HEK293T (cell line): ENCODE results near the gene CIDEA.
"Not testable (repeated sequence)": the region's sequence is repeated elsewhere in the genome, so short reads cannot be mapped to it uniquely, and the experiment has no call there.

ENCODE experiments used
- CTCF ChIA-PET: fragments of 350-600 bp; formaldehyde crosslinking; extraction: SDS; loops from one replicate; lab custom pipeline; 2021; ENCODE audit warnings: antibody characterized with exemption, inconsistent platforms; lab: Yijun Ruan, JAX
- POLR2A ChIA-PET: fragments of 350-600 bp; formaldehyde crosslinking; extraction: SDS; loops from one replicate; lab custom pipeline; 2020; ENCODE audit warnings: antibody characterized with exemption, inconsistent platforms; lab: Yijun Ruan, JAX
- DNase-seq: peaks from one replicate; pipeline ENCODE4 v3.0.0; 2012; ENCODE audit warnings: mixed read lengths; ENCODE audit errors: extremely low spot score
- ARNT ChIP-seq: fragments of 450-650 bp; IDR thresholded peaks from 2 replicates; pipeline ENCODE4 v1.6.1; 2017; ENCODE audit warnings: mild to moderate bottlenecking
- BHLHE40 ChIP-seq: fragments of 450-650 bp; IDR thresholded peaks from 2 replicates; pipeline ENCODE4 v1.6.1; 2016; ENCODE audit warnings: mild to moderate bottlenecking, moderate library complexity, borderline replicate concordance
- CTBP1 ChIP-seq: fragments of 450-650 bp; IDR thresholded peaks from 2 replicates; pipeline ENCODE4 v1.6.1; 2016; ENCODE audit warnings: borderline replicate concordance
- ELF4 ChIP-seq: fragments of 450-650 bp; IDR thresholded peaks from 2 replicates; pipeline ENCODE4 v1.6.1; 2017; ENCODE audit warnings: antibody characterized with exemption
- FOXA1 ChIP-seq: fragments of 450-650 bp; IDR thresholded peaks from 2 replicates; pipeline ENCODE4 v1.6.1; 2016; ENCODE audit warnings: mild to moderate bottlenecking
- FOXK2 ChIP-seq: fragments of 450-650 bp; IDR thresholded peaks from 2 replicates; pipeline ENCODE4 v1.6.1; 2016; ENCODE audit warnings: mild to moderate bottlenecking
- FOXM1 ChIP-seq: fragments of 450-650 bp; IDR thresholded peaks from 2 replicates; pipeline ENCODE4 v1.6.1; 2017; ENCODE audit warnings: mild to moderate bottlenecking, borderline replicate concordance
- HDGF ChIP-seq: fragments of 450-650 bp; IDR thresholded peaks from 2 replicates; pipeline ENCODE4 v1.6.1; 2017; ENCODE audit warnings: antibody characterized with exemption, borderline replicate concordance
- L3MBTL2 ChIP-seq: fragments of 450-650 bp; conservative IDR thresholded peaks from 2 replicates; pipeline ENCODE4 v1.6.1; 2016; ENCODE audit warnings: mild to moderate bottlenecking
- LEF1 ChIP-seq: fragments of 450-650 bp; IDR thresholded peaks from 2 replicates; pipeline ENCODE4 v1.6.1; 2017; ENCODE audit warnings: mild to moderate bottlenecking, borderline replicate concordance
- NFRKB ChIP-seq: fragments of 450-650 bp; IDR thresholded peaks from 2 replicates; pipeline ENCODE4 v1.6.1; 2016; ENCODE audit warnings: mild to moderate bottlenecking, moderate library complexity
- PKNOX1 ChIP-seq: fragments of 450-650 bp; IDR thresholded peaks from 2 replicates; pipeline ENCODE4 v1.6.1; 2016
- SP1 ChIP-seq: fragments of 450-650 bp; IDR thresholded peaks from 2 replicates; pipeline ENCODE4 v1.6.1; 2017
- SUZ12 ChIP-seq: fragments of 450-650 bp; IDR thresholded peaks from 2 replicates; pipeline ENCODE4 v1.6.1; 2016; ENCODE audit warnings: mild to moderate bottlenecking
- TARDBP ChIP-seq: fragments of 450-650 bp; IDR thresholded peaks from 2 replicates; pipeline ENCODE4 v1.6.1; 2016
- ZNF384 ChIP-seq: fragments of 450-650 bp; IDR thresholded peaks from 2 replicates; pipeline ENCODE4 v1.6.1; 2016

The CIDEA gene

DNA sequence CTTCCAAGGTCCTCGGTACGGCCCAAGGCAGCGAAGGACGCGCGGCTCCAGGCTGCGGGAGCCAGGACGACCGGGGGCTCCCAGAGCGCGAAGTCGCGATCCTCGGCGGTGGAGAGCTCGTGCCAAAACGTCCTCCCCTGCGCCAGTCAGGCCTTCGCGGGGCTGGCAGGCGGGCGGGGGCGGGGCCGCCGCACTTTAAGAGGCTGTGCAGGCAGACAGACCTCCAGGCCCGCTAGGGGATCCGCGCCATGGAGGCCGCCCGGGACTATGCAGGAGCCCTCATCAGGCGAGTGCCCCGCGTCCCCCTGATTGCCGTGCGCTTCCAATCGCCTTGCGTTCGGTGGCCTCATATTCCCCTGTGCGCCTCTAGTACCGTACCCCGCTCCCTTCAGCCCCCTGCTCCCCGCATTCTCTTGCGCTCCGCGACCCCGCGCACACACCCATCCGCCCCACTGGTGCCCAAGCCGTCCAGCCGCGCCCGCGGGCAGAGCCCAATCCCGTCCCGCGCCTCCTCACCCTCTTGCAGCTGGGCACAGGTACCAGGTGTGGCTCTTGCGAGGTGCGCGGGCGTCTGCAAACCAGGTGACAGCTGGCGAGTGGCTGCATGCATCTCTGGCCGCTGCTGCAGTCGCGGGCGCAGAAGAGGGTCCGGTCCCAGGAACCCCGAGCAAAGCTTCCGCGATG, at the start of gene CIDEA:
Gene CIDEA, plus strand, starts transcription at position 226 of the 684 bp plus-strand sequence. Its CDS starts 23 bp downstream, at position 249.
- ChIA-PET CTCF (no interaction called here), POLR2A (no interaction called here)
- DNase-seq, result no peak
- TF ChIP-seq LEF1 (no peak), FOXK2 (no peak), FOXM1 (no peak), ELF4 (no peak), NFRKB (no peak), CTBP1 (no peak), SP1 (no peak), HDGF (no peak), PKNOX1 (no peak), ZNF384 (no peak), FOXA1 (no peak), L3MBTL2 (no peak), TARDBP (no peak), ARNT (no peak), SUZ12 (no peak), BHLHE40 (no peak)

DNA sequence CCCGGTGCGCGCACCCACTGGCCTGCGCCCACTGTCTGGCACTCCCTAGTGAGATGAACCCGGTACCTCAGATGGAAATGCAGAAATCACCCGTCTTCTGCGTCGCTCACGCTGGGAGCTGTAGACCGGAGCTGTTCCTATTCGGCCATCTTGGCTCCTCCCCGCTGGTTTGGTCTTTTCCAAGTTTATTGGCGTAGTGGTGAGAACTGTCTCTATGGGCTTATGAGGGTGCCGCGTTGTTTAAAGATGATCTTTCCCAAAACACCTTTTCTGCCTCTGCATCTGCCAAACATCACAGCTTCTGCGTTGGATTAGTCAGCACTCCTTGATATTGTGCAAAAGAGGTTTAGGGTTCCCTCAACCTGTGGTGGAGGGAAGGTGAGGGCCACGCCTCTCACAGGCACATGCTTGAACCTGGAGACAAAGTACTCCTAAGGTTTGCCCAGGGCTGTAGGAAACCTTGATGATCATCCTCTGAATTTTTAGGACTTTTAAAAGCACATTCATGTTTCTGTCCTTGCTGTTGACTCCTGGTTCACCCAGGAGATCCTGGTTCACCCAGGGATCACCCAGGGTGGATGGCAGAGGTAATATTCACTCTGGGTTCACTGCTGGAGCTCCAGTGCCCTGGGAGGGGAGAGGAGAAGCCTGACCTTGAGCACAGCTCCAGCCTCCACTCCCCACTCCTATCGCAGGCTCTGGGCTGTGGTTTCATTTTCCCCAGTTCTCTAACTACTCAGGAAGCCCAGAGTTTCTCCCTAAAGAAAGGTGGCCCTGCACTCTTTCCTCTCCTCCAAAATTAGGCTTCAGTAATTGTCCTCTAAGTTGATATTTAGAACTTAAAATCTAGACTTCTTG, 45.6 kb upstream of the CIDEA start:
- DNase-seq, CTCF ChIA-PET, POLR2A ChIA-PET: not testable (repeated sequence)

GRCh38 chr18:12212308-12212707, 41.9 kb upstream of the CIDEA start:
- CTCF ChIA-PET, DNase-seq, POLR2A ChIA-PET: not testable (repeated sequence)

DNA sequence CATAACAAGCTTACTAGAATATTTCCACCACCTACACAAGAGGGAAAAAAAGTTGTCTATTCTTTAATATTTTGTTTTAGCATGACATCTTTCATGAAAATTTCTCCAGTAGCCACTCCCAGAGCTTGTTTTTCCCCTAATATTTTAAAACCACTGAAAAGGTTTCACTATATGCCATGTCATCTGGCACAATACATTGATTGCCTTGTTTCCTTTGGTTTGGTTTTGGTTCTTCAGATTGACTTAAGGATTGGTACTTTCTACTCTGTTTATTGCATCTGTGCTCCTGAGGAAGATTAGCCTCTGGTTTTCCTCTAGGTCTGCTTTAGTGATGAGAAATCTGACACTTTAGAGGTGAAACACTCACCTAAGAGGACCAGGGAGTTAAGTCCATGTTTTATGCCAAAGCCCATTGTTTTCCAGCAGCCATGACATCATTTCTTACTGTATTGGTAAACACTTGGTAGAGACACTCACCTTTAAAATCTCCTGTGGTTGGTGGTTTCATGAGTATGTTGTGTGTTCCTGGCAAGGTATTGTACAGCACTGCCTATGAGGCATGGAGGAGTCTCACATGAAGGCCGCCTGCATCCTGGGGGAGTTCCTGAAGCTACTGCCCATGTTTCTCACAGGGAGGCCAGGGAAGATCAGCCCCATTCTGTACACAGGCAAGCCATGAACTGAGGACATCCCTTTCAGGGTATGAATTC, 39.7 kb upstream of the CIDEA start:
- CTCF ChIA-PET, POLR2A ChIA-PET, DNase-seq: not testable (repeated sequence)

GRCh38 chr18:12216471-12216870, 37.7 kb upstream of the CIDEA start:
- CTCF ChIA-PET, DNase-seq, POLR2A ChIA-PET: not testable (repeated sequence)

GRCh38 chr18:12218603-12219002, 35.6 kb upstream of the CIDEA start:
- DNase-seq, CTCF ChIA-PET: not testable (repeated sequence)

GRCh38 chr18:12222041-12222440, 32.1 kb upstream of the CIDEA start:
- DNase-seq, POLR2A ChIA-PET, CTCF ChIA-PET: not testable (repeated sequence)

More at GRCh38 chr18:12218603-12219002, 35.6 kb upstream of the CIDEA start:
- POLR2A ChIA-PET, result not testable (repeated sequence)

DNA sequence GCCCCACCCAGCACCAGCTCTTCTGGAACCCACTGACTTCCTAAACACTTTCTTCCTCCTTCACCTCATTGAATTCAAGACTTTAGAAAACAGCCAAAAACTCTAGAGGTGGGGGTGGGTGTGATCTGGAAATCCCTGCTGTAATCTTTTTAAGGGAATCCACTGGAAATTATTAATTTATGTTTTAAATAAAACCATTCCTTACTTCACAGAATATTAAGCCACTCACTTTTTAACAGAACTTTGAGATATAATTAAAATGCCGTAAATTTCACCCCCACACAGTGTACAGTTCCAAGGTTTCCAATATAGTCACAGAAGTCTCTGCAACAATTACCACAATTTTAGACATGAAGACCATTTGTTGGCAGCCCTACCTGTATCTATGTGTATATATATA, 30.8 kb upstream of the CIDEA start:
- CTCF ChIA-PET, POLR2A ChIA-PET, DNase-seq: not testable (repeated sequence)

- CTCF ChIA-PET, DNase-seq, POLR2A ChIA-PET: not testable (repeated sequence)
These were observed 27.4 kb upstream of the CIDEA start for GRCh38 chr18:12226807-12227206.

GRCh38 chr18:12227399-12228186, 26.6 kb upstream of the CIDEA start:
- POLR2A ChIA-PET, DNase-seq, CTCF ChIA-PET: not testable (repeated sequence)

GRCh38 chr18:12228308-12228707, 25.9 kb upstream of the CIDEA start:
- DNase-seq, POLR2A ChIA-PET, CTCF ChIA-PET: not testable (repeated sequence)

DNA sequence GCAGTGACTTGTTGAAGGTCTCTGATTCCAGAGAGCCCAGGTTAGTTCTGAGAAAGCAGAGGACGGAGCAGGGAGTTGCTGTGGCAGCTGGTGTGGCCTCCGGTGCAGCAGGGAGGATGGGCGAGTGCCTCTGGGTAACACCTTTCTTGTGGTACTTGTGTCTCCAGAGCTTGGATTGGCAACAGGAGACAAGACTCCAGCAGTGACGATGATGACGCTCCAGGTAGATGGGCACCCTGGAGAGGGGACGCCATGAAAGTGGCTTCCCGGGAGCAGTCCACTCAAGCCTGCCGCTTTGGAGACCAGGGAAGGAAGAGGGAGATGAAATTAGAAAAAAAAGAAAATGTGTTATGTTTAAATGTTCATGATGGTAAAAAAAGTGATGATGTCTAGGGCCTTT, 23.6 kb upstream of the CIDEA start:
- DNase-seq, CTCF ChIA-PET, POLR2A ChIA-PET: not testable (repeated sequence)
